ENCODE results near the gene CCNA2.

DNA sequence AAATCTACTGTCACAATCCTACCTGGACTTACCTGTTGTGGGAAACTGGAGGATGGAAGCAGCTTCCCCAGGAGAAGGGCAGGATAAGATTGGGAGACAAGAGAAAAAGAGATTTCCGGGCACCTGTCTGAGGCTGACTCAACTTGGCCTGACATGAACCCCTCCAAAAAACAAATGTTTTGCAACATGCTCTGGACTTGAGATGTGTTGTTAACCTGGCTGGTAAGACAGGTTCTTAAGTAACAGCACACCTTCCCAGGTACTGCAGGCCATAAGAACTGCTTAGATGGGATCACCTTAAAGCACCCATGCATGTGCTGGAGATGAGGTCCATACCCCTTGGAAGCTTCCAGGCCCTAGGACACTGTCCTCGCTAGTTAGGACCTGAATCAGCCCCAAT is 54.3 kb downstream of the CCNA2 start:
- TF ChIP-seq ZNF274 (IDR thresholded peaks at IDR 0.05; ENCODE audit: low read depth, low read length) (no peak), YY1 (IDR thresholded peaks at IDR 0.05; ENCODE audit: insufficient read depth, insufficient read length) (no peak)
